Stimulated activated CD4-positive, alpha-beta T cell treated with anti-CD3 and anti-CD28 coated beads, TNF-alpha, amount 100 ng/mL, for 1 hour (primary cell): ENCODE data around the gene EPHB2.
"Not testable (repeated sequence)": the region's sequence is repeated elsewhere in the genome, so short reads cannot be mapped to it uniquely, and the experiment has no call there.

Experiments
- DNase-seq, 3 donors: peaks; one replicate each; pipeline ENCODE4 v3.0.0-alpha.2; 2020; ENCODE audit warnings: low read depth in 3 of 3, low spot score in 1 of 3

EPHB2 gene

DNA sequence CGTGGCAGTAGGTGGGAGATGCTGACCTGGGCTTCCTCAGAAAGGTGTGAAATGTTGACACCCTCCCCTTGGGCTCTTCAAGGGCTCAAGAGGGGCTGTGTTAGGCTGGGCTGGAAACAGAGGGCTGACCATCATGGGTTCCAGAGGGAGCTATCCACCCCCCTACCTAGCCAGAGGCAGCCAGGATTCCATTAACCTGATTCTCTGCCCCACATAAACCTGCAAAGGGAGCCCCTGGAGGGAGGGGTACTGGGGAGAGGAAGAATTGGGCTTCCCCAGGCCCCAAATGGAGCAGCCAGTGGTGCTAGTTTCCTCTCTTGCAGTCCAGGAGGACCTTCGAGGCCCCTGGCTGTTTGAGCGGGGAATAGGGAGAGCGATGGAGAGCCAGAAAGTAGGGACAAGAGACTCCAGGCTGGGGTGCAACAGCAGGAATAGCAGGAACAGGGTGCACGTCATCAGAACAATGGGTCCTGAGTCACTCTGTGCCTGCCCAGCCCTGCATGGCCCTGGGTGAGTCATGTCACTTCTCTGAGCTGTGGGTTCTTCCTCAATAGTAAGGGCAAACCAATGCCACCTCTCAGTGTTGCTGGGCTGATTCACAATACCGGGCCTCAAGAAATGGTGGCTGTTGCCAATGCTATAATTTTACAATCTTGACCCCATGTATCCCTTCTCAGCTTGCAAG, 121.2 kb downstream of the EPHB2 start:
- DNase-seq: no peak

DNA sequence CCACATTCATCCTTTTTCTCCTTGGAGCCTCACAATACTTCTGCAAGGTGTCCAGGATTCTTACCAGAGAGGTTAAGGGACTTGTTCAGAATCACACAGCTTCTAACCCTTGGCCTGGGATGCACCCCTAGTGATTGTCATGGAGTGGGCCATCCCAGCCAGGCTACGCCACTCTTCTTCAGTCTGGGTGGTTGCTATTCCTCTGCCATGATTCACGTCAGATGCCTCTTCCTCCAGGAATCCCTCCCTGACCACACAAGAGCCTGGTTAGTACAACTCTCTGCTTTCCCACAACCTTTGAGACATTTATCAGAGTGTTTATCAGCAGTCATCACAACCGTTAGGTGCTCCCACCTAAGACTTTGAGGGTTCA, 121.8 kb downstream of the EPHB2 start:
- DNase-seq: no peak

DNA sequence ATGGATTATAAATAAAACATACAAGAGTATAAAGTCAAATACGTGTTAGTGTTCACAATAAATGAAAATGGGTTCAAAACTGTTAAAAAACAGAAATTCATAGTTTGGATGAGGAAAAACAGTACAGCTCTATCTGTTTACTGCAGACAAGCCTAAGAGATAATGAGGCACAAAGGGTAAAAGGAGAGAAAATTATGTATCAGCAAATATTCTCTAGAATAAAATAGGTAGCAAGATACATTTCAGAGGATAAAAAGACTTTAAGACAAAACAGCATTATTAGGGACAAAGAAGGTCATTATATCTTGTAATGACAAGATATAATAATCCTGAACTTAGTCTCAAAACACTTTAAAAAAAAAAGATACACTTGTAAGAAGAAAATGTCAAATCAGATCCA, 123.1 kb downstream of the EPHB2 start:
- no peak for DNase-seq

DNA sequence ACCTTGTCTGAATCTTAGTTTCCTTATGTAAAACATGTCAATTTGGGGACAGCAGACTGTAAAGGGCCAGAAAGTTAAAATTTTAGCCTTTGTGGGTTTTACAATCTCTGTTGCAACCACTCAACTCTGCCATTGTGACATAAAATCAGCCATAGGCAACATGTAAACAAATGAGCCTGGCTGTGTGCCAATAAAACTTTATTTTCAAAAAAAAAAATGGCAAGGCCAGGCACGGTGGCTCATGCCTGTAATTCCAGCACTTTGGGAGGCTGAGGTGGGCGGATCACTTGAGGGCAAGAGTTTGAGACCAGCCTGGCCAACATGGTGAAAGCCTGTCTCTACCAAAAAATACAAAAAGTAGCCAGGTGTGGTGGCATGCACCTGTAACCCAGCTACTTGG, 123.8 kb downstream of the EPHB2 start:
- not testable (repeated sequence) for DNase-seq

DNA sequence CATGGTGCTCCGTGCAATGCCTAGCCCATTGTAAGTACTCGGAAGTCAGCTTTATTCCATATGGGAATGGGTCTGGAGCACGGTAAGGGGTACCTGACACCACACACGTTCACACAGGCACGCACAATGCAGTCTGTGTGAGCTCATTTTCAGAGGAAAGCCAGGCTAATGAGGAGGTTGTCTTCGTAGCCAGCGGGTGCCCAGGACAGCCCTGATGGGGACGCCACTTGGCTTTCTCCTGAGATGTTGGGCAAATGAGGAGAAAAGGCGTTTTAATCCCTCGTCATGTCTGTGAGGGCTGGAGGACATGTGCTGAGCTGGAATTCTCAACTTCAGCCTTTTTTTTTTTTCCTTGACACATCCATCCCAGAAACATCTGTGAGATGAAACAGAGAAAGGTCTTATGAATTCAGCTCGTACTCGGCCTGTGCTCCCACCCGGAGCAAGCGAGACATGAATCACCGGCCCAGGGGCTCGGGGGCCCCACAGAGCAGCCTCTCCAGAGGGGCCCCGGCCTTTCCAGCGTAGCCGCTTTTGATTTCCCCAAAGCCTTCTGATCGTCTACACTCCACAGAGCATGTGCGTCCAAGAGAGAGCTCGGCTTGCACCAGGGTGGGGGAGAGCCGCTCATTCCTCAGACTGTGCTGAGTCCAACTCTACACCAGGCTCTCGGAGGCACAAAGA, 125.1 kb downstream of the EPHB2 start:
- DNase-seq: no peak

DNA sequence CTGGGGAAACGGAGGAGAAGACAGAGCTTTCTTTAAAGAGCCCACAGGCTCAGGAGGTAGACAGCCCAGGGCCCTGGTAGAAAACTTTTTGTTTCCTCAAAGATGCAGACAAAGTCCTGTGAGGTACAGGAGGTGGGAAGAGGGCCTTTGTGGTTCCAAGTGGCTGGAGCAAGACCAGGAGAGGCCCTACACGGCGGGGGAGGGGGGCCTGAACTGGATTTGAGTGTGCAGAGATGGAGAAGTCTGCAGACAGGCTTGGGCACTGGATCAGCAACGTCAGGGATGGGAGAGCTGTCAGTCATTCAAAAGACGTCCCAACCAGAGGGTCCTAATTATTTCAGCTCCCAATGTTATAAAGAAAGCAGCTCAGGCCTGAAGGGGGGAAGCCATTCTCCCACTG, 126.2 kb downstream of the EPHB2 start:
- no peak for DNase-seq

DNA sequence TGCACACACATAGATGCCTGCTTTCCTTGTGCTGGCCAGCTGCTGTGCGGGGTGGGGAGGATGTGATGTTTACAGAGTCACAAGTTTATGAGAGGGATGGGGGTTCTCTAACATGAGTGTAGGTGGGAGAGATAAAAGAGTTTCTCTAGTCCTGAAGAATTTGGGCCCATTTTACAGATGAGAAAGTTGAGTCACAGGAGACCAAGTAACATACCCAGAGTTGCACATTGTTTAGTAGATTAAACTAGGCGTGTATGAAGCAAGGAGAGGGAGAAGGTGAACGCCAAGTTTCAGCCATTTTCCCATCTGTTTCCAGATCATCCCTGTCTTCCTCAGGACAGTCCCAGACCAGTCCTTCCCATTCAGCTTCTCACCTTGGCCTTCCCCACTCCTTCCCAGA, 126.7 kb downstream of the EPHB2 start:
- DNase-seq: no peak

DNA sequence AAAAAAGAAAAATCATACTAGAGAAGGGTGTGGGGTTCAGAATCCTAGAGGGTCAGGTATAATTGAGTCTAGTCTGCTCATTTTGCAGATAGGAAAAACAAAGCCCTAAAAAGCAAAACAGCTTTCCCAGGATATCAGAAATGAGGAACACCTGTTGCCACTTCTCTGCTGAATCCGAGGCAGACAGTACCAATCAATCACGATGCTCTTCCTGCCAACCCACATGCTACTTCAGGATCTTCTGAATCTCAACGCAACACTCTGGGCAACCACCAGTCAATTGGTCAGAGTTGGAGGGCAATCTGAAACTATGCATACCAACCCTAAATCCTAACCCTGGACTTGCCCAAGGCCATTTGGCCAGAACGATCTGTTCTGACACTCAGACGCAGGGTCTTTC, 128.3 kb downstream of the EPHB2 start:
- DNase-seq: no peak

DNA sequence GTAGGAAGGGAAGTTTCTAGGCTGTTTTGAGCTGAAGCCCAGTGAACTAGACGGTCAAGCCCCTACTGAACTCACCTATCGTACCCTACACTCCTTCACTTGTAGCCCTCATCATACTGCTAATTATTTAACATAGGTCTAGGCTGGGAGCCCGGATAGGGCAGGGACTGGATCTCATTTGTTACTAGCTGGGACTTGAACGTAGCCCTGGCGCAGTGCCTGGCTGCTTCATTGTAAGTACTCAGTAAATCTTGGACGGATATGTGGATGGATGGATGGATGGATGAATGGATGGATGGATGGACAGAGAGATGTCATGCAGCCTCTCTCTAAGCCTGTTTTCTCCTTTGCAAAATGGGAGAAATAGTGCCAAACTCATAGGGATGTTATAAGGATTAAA, 129.2 kb downstream of the EPHB2 start:
- no peak for DNase-seq

DNA sequence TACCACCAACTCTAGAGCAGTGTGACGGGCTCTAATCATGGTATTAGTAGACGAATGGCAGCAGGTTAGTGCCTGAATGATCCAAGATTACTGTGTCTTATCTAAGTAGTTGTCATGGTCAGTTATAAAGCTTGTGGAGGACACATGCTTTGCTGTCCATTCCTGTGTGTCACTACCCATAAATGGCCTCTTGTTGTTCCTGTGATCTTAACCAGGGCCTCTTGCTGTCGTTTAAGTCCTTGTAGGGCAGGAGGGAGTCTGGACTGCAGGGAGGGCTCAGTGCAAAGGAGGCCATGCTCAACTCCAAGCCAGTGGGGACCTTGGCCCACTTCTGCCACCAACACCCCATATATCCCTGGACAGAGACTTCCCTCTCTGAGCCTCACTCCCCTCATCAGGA, 130.5 kb downstream of the EPHB2 start:
- DNase-seq: no peak

DNA sequence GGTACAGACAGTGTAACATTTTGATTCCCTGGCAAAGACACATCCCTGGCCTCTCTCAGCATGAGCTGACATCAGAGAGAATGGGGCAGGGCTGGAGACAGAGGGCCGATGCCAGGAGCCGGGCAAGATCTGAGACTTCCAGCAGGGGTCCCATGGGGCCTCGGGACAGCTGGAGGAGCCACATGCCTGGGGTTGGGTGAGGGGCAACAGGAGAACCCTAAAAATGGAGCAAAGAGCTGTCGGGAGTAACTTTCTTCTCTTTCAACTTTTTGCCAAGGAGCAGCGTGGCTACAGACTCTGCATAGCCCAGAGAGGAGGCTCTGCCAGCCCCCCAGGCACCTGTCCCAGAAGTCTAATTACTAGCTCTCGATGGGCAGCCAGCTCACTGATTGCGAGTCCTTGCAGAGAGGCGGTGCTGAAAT, 131.2 kb downstream of the EPHB2 start:
- no peak for DNase-seq

DNA sequence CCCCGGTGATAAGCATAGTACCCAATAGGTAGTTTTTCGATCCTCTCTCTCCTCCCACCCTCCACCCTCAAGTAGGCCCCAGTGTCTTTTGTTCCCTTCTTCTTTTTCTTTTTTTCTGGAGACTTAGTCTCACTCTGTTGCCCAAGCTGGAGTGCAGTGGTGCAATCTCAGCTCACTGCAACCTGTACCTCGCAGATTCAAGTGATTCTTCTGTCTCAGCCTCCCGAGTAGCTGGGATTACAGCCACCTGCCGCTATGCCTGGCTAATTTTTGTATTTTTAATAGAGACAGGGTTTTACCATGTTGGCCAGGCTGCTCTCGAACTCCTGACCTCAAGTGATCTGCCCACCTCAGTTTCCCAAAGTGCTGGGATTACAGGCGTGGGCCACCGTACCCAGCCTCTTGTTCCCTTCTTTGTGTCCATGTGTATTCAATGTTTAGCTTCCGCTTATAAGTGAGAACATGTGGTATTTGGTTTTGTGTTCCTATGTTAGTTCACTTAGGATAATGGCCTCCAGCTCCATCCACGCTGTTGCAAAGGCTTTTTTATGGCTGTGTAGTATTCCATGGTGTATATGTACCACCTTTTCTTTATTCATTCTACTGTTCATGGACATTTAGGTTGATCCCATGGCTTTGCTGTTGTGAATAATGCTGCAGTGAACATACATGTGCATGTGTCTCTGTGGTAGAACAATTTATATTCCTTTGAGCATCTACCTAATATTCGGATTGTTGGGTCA, 133.0 kb downstream of the EPHB2 start:
- DNase-seq: not testable (repeated sequence)

DNA sequence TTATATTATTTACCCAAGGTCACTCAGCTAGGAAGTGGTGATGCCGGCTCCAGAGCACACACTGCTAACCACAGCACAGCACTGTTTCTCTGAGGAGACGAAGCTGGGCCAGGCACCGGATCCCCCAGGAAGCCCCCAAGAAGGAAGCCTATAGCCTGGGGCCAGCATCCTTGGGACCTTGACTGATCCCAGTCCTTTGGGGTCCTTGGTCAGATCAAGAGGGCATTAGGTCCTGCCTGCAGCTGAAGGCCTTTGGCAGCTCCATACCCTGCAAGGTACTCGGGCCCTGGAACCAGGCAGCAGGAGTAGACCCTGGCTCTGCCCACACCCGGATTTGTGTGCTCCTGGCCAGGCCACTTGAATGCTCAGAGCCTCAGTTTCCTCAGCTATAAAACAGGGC, 134.0 kb downstream of the EPHB2 start:
- DNase-seq: no peak

DNA sequence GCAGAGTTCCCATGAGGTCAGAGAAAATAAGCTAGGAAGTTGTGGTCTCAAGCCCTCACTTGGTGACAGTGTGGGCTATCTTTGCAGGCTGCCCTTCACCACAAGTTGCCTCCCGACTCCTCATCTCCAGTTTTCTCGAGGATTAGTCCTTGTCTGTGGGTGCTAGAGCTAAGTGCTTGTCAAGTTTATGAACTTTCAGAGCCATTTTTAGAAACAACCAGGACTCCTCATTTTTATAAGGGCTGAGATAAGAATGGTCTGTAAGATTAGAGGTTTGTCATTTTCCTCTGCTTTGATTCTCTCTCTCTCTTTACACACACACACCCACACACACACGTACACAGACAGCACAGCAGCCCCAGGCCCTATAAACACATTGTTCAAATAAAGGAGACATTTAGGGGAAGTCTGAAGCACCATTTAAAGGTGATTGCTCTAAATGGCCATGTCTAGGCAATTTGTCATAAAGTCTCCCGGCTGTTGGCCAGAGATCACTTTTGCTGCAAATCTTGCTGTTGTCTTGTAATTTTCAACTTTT, 134.8 kb downstream of the EPHB2 start:
- no peak for DNase-seq

DNA sequence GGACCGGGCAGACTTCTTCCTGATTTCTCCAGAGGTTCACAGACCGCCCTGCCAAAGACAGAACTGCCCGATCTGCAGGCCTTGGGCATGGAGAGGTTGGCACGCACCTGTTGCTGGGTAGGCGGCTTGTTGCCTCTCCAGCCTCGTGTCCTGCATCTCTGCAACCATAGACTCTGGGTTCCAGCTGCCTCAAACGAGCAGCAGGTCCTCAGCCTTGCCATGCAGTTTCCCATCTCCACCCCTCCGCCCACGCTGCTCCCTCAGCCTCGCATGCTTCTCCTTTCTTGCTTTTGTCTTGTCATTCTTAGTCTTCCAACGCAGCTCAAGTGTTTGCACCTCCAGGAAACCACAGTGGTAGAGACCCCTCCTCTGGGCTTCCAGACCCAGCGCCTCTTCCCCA, 135.8 kb downstream of the EPHB2 start:
- no peak for DNase-seq

DNA sequence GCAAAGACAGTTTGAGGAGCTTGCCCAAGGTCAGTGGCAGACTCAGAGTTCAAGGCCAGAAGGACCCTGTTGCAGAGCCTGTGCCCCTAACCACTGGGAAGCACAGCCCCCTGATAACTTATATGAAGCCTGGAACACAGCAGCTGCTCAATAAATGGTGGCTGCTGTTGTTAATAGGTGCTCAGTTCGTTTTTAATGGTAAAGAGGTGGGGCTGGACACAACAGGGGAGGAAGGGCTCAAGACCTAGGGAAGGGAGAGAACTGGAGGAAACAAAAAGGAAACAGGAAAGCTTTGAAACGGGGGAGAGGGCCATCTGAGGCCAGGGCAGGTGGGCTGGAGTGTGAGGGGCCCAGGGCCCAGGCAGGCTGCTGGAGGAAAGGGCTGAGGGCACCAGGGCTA, 136.6 kb downstream of the EPHB2 start:
- DNase-seq: no peak

DNA sequence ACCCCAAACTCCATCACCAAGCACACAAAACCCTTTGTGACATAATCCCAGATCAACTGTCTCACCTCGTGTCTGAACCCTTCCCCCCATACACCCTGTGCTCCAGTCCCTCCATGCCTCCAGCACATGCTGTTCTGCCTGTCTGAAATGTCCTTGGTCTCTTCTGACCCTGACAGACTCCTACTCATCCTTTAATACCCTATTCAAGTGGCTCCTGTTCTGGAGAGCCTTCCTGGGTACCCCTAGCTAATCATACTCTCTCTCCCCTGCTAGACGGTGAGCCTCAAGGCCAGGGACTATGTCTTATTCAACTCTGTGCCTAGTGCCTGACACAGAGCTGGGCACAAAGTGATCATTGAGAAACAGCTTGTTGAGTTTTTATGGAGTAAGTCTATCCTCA, 137.1 kb downstream of the EPHB2 start:
- DNase-seq: no peak

DNA sequence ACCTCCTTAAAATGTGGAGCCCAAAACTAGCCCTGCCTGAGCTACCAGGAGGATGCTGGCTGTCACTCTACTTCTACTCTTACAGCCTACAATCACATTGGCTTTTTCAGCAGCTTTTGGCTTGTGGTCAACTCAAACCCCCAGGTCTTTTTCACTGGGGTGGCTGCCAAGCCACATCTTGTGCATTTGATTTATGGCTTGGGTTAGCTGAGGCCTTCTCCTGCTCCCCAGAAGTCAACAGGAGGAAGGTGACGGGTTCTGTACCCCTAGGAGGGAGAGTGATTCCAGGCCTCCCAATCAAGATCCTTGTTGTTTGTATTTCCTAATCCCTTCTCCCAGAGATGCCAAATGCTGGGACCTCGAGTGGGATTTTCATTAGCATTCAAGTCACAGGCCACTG, 137.8 kb downstream of the EPHB2 start:
- no peak for DNase-seq

DNA sequence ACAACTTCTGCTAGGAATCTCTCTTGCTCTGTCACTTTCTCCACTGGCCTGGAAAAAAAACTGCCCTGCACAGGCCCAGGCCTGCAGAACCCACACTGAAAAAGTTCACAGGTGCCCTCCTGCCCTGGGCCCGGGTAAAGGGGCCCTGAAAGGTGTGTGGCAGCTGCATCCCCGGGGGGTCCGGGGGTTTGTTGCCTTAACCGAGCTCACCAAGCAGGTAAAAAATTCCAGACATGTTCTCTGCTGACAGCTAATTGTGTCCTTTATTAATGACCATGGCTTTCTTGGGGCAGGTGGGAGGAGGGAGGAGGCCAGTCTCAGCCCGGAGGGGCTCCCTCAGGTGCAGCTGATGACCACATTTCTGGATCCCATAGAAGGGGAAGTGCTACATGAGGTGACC, 139.1 kb downstream of the EPHB2 start:
- no peak for DNase-seq

DNA sequence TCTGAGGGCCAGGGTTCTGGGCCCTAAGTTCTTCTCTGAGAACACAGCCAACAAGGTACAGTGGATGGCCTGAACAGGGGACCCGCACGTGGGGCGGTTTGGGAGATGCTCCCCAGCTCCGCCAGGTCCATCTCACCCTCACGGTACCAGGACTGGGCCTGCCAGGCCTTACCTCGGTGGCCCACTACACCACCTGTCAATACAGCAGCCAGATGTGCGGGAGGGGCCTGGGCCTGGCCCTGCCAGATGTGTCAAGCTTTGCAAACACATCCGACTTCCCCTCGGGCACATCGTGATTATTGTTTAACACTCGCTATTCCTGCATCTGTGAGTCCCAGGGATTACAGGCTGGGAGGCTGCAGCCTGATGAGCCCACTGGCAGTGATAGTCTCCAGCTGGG, 139.6 kb downstream of the EPHB2 start:
- no peak for DNase-seq

DNA sequence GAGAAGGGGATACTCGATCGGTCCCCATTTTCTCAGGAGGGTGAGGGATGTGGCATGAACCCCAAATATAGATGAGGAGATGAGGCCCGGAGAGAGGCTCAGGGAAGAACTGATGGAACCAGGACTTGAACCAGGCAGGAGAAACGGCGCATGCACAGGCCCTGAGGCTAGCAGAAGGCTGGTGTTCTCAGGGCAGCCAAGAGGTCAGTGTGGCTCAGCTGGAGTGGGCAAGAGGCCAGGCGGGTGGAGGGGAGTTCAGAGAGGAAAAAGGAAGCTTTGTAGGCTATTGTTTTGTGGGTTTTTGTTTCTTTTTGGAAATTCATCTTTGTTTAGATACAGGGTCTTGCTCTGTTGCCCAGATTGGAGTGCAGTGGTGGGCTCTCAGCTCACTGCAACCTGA, 140.0 kb downstream of the EPHB2 start:
- DNase-seq: no peak

DNA sequence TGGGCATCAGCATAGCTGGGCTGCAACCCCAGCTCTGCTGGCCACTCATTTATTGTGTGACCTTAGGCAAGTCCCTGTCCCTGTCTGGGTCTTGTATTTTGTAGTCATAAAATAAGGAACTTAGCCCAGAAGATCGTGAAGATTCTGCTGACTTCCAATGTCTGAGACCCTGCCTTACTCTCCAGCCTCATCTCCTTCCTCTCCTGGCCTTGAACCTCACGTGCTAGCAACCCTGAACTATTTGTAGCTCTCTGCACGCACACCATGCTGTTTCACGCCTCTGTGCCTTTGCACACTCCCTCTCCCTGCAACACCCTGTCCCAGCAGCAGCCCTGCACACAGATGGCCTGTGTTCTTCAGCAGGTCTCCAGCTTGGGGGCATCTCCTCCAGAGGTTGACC, 140.9 kb downstream of the EPHB2 start:
- DNase-seq: no peak
